ENCODE data around the gene WAS. TPM values are rescaled to one million over a fixed set of nuclear protein-coding genes. Genes with fewer than 3 reads are reported as not detected.
"Not testable (repeated sequence)": the region's sequence is repeated elsewhere in the genome, so short reads cannot be mapped to it uniquely, and the experiment has no call there.

The WAS gene
- total RNA-seq, 1 experiment from 2014 or later = 0.90 TPM

GRCh38 chrX:48645669-48646068, 37.9 kb upstream of the WAS start:
- intact Hi-C loops (cut with micrococcal nuclease; ENCODE audit: unreplicated experiment) = no loop called here
- ChIA-PET POLR2A (ENCODE audit: low non-redundant PET) (no interaction called here), CTCF (no interaction called here)
- Histone ChIP-seq H3K36me3 (ENCODE audit: insufficient read depth, low read length, poor library complexity, severe bottlenecking) (no peaks in the 10 kb centered on the region), H3K9me3 (ENCODE audit: low read depth, low read length, poor library complexity, severe bottlenecking) (no peaks in the 10 kb centered on the region), H3K27ac (ENCODE audit: low read depth, low read length, poor library complexity, severe bottlenecking) (no peak overlapping the region), H3K4me1 (ENCODE audit: insufficient read depth, low read length, poor library complexity, severe bottlenecking) (no peaks in the 10 kb centered on the region), H3K4me3 (ENCODE audit: low read depth, low read length, poor library complexity, severe bottlenecking) (no peak overlapping the region), H3K27me3 (replicated peaks; ENCODE audit: insufficient read depth, low read depth, low read length, poor library complexity) (no peaks in the 10 kb centered on the region)
- no TSS peak for BruUV-seq (replicated peaks)
- TF ChIP-seq EZH2 (IDR thresholded peaks at IDR 0.05; ENCODE audit: borderline replicate concordance, low read depth, low read length, poor library complexity, severe bottlenecking) (no peak), CTCF (conservative IDR thresholded peaks at IDR 0.05; ENCODE audit: low read depth, low read length) (no peak)
- DNase-seq (ENCODE audit: low spot score) = no peak

GRCh38 chrX:48648336-48648751, 35.3 kb upstream of the WAS start:
- BruUV-seq (replicated peaks) = no TSS peak
- Histone ChIP-seq H3K27me3 (replicated peaks; ENCODE audit: insufficient read depth, low read depth, low read length, poor library complexity) (no peaks in the 10 kb centered on the region), H3K27ac (ENCODE audit: low read depth, low read length, poor library complexity, severe bottlenecking) (no peak overlapping the region), H3K9me3 (ENCODE audit: low read depth, low read length, poor library complexity, severe bottlenecking) (no peaks in the 10 kb centered on the region), H3K4me1 (ENCODE audit: insufficient read depth, low read length, poor library complexity, severe bottlenecking) (no peaks in the 10 kb centered on the region), H3K4me3 (ENCODE audit: low read depth, low read length, poor library complexity, severe bottlenecking) (no peak overlapping the region), H3K36me3 (ENCODE audit: insufficient read depth, low read length, poor library complexity, severe bottlenecking) (no peaks in the 10 kb centered on the region)
- TF ChIP-seq CTCF (conservative IDR thresholded peaks at IDR 0.05; ENCODE audit: low read depth, low read length) (peak; percentile 45; the same call in 1 of the 2 replicates), EZH2 (IDR thresholded peaks at IDR 0.05; ENCODE audit: borderline replicate concordance, low read depth, low read length, poor library complexity, severe bottlenecking) (no peak)
- peak; percentile 58 for DNase-seq (ENCODE audit: low spot score)
- ChIA-PET POLR2A (ENCODE audit: low non-redundant PET) (no interaction called here), CTCF (interaction anchor here (0.6 to 1.3 kb wide), 5 partner anchors 271 to 1230 kb away, joined by 3 to 10 read pairs (median 3); no protein-coding TSS in a partner anchor)
- intact Hi-C loops (cut with micrococcal nuclease; ENCODE audit: unreplicated experiment) = no loop called here

GRCh38 chrX:48649102-48649501, 34.5 kb upstream of the WAS start:
- no TSS peak for BruUV-seq (replicated peaks)
- TF ChIP-seq CTCF (conservative IDR thresholded peaks at IDR 0.05; ENCODE audit: low read depth, low read length) (no peak), EZH2 (IDR thresholded peaks at IDR 0.05; ENCODE audit: borderline replicate concordance, low read depth, low read length, poor library complexity, severe bottlenecking) (no peak)
- Histone ChIP-seq H3K9me3 (ENCODE audit: low read depth, low read length, poor library complexity, severe bottlenecking) (no peaks in the 10 kb centered on the region), H3K4me3 (ENCODE audit: low read depth, low read length, poor library complexity, severe bottlenecking) (no peak overlapping the region), H3K27me3 (replicated peaks; ENCODE audit: insufficient read depth, low read depth, low read length, poor library complexity) (no peaks in the 10 kb centered on the region), H3K27ac (ENCODE audit: low read depth, low read length, poor library complexity, severe bottlenecking) (no peak overlapping the region), H3K4me1 (ENCODE audit: insufficient read depth, low read length, poor library complexity, severe bottlenecking) (no peaks in the 10 kb centered on the region), H3K36me3 (ENCODE audit: insufficient read depth, low read length, poor library complexity, severe bottlenecking) (no peaks in the 10 kb centered on the region)
- intact Hi-C loops (cut with micrococcal nuclease; ENCODE audit: unreplicated experiment) = no loop called here
- ChIA-PET CTCF (interaction anchor here (0.7 to 1.3 kb wide), 2 partner anchors 566 to 1230 kb away, joined by 3 read pairs; no protein-coding TSS in a partner anchor), POLR2A (ENCODE audit: low non-redundant PET) (no interaction called here)
- DNase-seq (ENCODE audit: low spot score) = no peak

DNA sequence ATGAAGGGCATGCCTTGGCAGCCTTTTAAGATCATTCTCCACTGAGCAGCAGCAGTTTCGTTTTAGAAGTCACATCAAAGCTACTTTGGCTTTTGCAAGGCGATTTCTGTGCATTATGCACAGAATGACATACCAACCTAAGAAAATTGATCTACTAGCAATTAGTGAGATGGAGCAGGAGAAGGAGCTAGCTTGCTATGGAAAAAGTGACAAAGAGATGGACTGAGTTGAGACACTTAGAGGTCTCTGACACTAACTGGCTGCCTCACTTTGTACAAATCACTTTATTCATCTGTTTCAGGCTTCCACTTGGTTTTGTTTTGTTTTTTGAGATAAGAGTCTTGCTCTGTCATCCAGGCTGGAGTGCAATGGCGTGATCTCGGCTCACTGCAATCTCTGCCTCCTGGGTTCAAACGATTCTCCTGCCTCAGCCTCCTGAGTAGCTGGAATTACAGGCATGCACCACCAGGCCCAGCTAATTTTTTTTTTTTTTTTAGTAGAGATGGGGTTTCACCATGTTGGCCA, 31.5 kb upstream of the WAS start:
- CTCF ChIA-PET; H3K36me3 ChIP-seq (ENCODE audit: insufficient read depth, low read length, poor library complexity, severe bottlenecking); H3K27ac ChIP-seq (ENCODE audit: low read depth, low read length, poor library complexity, severe bottlenecking); DNase-seq (ENCODE audit: low spot score); H3K4me1 ChIP-seq (ENCODE audit: insufficient read depth, low read length, poor library complexity, severe bottlenecking); intact Hi-C loops (cut with micrococcal nuclease; ENCODE audit: unreplicated experiment); BruUV-seq (replicated peaks); H3K27me3 ChIP-seq (replicated peaks; ENCODE audit: insufficient read depth, low read depth, low read length, poor library complexity); POLR2A ChIA-PET (ENCODE audit: low non-redundant PET); H3K4me3 ChIP-seq (ENCODE audit: low read depth, low read length, poor library complexity, severe bottlenecking); H3K9me3 ChIP-seq (ENCODE audit: low read depth, low read length, poor library complexity, severe bottlenecking): not testable (repeated sequence)

DNA sequence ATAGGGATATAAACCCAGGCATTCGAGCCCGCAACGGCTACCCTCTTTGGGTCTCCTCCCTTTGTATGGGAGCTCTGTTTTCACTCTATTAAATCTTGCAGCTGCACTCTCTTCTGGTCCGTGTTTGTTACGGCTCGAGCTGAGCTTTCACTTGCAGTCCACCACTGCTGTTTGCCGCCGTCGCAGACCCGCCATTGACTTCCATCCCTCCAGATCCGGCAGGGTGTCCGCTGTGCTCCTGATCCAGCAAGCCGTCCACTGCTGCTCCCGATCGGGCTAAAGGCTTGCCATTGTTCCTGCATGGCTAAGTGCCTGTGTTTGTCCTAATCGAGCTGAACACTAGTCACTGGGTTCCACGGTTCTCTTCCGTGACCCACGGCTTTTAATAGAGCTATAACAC, 28.9 kb upstream of the WAS start:
- H3K27ac ChIP-seq (ENCODE audit: low read depth, low read length, poor library complexity, severe bottlenecking); H3K9me3 ChIP-seq (ENCODE audit: low read depth, low read length, poor library complexity, severe bottlenecking); H3K36me3 ChIP-seq (ENCODE audit: insufficient read depth, low read length, poor library complexity, severe bottlenecking); BruUV-seq (replicated peaks); H3K4me1 ChIP-seq (ENCODE audit: insufficient read depth, low read length, poor library complexity, severe bottlenecking); H3K4me3 ChIP-seq (ENCODE audit: low read depth, low read length, poor library complexity, severe bottlenecking); intact Hi-C loops (cut with micrococcal nuclease; ENCODE audit: unreplicated experiment); H3K27me3 ChIP-seq (replicated peaks; ENCODE audit: insufficient read depth, low read depth, low read length, poor library complexity); DNase-seq (ENCODE audit: low spot score); POLR2A ChIA-PET (ENCODE audit: low non-redundant PET); CTCF ChIA-PET: not testable (repeated sequence)
